DMS114 treated with DMSO at 0.1 percent for 48 hours (cell line): ENCODE results near the gene THRB.

Experiments
- DNase-seq: peaks from one replicate; lab custom pipeline; 2025; ENCODE audit not compliant: unreplicated experiment; lab: John Stamatoyannopoulos, UW

The THRB gene

DNA sequence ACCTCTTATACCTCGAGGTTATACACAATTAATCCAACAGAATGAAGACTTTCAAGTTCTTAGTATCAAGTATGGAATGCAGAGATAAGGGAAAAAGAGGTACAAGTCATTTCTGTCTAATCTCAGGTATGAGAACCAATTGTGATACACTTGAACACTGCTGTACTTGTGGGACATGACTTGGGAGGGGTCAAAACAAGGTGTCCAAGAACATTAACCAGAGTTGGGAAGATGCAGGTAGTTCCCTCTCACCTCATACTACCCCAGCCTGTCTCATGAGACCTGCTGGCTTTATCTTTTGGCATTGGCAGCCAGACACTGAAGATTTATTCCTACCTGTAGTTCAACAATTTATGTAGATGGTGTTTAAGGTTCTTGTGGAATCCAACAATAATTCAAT, 339.9 kb downstream of the THRB start:
- DNase-seq: no peak

DNA sequence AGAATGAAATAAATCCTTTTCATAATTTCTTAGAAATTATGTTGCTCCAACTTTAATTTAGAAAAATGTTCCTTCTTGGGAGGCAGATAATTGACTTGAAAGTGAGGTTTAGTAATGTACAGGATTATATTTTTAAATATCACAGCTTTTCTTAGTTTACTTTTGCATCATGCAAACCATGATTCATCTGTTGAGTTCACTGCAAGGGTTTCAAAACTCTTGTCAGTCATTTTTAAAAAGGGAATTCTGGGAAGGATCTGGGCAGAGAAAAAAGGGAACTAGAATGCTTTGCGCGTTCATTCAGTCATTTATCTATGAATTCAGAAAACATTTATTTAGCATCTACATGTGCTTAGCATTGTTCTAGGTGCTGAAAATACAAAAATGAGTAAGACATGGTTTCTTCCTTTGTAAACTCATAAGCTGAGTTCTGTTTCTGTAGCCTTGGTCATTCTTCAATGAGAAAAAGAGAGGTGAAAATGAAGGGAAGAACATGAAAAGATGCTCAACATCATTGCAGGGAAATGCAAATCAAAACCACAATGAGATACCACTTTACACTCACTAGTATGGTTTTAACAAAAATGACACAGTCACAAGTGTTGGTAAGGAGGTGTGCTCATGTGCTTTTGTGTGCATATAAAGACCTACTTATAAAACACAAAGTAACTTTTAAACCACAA, 340.5 kb downstream of the THRB start:
- no peak for DNase-seq

GRCh38 chr3:24151594-24151993, 343.1 kb downstream of the THRB start:
- no peak for DNase-seq

DNA sequence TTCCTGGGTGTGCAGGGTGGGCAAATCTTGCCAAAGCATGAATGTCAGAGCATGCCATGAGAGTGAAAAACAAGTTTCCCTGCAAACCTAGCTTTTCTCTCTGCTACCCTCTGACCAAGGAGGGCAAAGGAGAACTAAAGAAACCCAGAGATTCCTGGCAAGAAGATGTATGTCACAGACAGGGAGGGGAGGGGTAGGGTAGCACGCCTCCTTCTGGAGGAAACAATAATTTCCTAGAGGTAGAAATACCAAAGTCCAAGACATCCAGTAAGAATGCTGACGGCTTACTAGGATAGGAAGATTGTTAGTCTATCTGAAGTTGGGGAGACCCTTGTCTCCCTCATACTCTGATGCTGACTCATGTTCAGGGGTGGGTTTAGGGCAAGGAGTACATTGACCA, 345.6 kb downstream of the THRB start:
- no peak for DNase-seq

- DNase-seq: no peak
These were observed 348.4 kb downstream of the THRB start for GRCh38 chr3:24145981-24146822.

DNA sequence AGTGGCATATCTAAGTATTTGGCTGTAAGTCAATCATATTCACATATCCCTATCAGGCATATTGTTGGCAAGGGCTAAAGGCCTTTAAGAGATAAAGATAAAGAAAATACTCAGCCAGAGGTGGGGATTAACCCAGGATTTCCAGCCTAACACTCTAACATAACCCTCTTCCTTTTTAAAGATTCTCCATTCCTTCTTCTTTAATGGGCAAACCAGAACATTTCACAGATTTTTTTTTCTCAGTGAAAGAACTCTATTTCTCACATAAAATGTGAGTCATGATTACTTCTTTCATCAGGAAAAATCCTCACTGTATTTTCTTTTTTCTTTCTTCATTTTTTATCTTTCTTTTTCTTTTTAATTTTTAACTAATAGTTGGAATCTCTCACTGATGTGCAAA, 349.2 kb downstream of the THRB start:
- DNase-seq: no peak

GRCh38 chr3:24142127-24142526, 352.5 kb downstream of the THRB start:
- DNase-seq: no peak

DNA sequence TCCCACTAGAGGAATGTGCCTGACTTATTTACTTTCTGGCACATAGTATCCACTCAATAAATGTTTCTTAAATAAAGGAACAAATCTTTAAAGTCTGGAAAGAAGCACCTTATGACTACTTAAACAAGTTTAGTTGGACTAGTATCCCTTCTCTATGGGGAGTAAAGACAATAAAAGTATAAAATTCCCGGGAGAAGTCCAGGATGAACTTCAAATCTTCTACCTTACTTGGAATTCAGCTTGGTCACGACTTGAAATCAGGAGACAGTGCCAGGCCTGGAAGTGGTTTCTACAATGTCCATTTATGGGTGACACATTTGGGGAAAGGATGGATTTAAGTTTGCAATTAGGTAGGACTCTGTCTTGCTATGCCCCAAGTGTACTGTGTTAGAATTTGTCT, 353.1 kb downstream of the THRB start:
- no peak for DNase-seq

DNA sequence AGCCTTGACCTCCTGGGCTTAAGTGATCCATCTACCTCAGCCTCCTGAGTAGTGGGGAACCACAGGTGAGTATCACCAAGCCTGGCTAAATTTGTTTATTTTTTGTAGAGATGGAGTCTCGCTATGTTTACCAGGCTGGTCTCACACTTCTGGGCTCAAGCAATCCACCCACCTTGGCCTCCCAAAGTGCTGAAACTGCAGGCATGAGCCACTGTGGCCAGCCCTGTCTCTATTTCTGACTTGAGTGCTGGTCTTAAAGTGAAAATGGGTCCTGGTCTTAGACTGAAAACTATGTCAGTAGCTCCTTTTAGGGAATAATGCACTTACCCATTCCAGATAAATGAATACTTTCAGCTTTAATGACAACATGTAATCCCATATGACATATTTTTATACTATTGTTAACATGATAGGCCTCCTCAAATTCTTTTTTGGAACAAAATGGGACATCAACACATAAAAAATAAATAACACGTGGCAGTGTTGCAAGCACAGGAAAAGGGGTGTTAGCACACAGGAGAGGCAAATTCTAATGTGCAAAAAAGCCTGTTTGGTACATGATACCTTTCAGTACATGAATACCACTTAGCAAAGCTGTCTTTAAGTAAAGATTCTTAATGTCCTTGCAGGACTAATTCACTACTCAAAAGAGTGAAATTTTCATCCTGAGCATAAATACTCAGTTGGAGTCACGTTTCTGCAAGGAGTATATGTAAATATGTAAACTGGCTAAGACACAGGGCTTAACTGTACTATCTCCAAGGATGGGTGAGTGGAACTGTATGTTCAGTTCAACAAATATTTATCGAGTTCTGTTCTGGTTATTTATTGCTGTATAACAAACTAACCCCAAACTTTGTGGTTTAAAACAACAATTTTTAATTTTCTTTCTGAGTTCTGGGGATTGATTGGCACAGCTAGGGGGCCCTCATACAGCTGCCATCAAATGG, 354.9 kb downstream of the THRB start:
- no peak for DNase-seq

- DNase-seq: no peak
These were observed 355.8 kb downstream of the THRB start for GRCh38 chr3:24138876-24139256.

DNA sequence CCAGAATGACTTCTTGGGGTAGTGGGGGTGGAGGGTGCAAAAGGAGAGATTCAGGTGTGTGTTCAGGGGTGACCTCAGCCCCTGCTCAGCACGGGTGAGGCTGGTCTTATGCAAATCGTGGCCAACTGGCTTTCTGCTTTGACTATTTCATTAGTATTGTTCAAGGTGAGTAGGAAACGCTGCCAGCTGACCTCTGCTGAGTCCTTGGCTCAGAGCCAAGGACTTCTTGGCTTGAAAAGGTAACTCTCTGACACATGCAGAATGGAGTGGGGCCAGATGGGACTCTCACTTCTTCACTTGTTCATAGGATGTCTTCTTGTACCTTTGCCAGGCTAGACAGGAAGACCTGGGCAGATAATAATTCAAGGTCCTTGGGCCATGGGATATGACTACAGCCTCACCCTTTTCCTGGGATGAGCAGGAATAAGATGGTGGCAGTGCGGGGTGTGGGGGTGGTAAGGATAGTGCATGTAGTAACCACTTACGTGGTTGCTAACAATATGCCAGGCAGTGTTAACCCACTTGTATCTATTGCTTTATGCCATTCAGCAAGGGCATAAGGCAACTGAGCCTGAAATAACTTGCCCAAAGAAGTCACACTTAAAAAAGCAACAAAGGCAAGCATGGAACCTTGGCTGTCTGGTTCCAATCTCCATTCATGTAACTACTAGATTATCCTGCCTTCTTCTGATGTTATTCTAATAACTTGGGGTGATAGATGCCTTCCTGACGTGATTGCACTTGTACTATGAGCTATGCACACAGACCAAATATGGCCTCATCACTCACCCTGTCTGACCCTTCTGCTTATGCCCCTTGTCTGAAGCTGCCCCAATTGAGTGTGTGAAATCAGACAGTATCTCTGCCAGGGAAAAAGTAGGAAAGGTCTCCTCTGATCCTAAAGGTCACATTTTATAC, 356.4 kb downstream of the THRB start:
- DNase-seq: no peak

- DNase-seq: no peak
These were observed 357.3 kb downstream of the THRB start for GRCh38 chr3:24137334-24137733.

GRCh38 chr3:24136624-24137310, 357.9 kb downstream of the THRB start:
- no peak for DNase-seq

GRCh38 chr3:24135280-24135679, 359.4 kb downstream of the THRB start:
- no peak for DNase-seq

- no peak for DNase-seq
These were observed 360.7 kb downstream of the THRB start for GRCh38 chr3:24133942-24134341.

DNA sequence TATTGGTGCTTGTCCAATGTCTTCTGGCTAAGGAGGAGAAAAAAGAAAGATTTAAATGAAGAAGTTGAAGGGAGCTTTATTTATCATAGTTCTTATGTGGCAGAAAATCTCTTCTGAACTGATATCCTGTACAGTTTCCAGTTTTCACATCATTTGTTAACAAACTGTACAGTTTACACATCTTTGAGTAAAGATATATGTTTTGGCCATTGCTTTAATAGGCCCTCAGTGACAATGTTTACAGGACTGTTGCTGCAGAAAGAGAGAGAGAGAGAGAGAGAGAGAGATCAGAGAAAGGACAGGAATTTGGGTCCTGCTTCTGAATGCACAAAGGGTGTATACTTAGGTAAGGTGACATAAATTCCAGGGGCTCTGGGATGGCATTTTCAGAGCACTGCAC, 361.2 kb downstream of the THRB start:
- no peak for DNase-seq

DNA sequence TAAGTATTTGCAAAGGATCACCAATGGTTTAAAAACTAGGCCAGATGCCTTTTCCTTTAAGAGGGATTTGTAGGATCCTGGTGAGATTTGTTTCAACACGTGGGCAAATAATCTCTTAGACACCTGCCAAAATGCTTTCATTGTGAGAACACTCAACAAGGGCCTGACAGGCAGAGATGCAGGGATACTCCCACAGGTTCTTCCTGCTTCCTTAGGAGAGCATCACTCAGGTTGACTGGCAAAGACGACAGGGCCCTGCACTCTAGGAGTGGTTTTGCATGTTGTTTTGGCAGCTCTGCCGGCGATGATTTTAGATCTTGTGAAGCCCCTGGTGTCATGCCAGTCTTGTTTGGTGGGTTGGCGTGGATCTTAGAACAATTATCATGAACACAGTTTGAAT, 365.1 kb downstream of the THRB start:
- no peak for DNase-seq

- no peak for DNase-seq
These were observed 366.2 kb downstream of the THRB start for GRCh38 chr3:24128199-24129005.

- DNase-seq: no peak
These were observed 371.1 kb downstream of the THRB start for GRCh38 chr3:24123596-24123995.
